AG04449 (cell line): ENCODE data around the gene NMNAT3.
A peak's percentile ranks its signal among the peaks of the same experiment; 100 is the strongest.

Experiments
- CTCF ChIA-PET: fragments of 350-600 bp; formaldehyde crosslinking; extraction: SDS; loops from one replicate; lab custom pipeline; 2021; ENCODE audit warnings: antibody characterized with exemption; lab: Yijun Ruan, JAX
- POLR2A ChIA-PET: fragments of 400-600, 350-600 bp; formaldehyde crosslinking; extraction: SDS; loops from one replicate; lab custom pipeline; 2020; ENCODE audit warnings: antibody characterized with exemption, inconsistent platforms; lab: Yijun Ruan, JAX
- DNase-seq: peaks from one replicate; pipeline ENCODE4 v3.0.0-alpha.2; 2010; ENCODE audit warnings: low read depth, low spot score
- H3K4me3 ChIP-seq: 2 replicates; pipeline ENCODE4 v1.5.1; 2011; ENCODE audit warnings: low read depth, mild to moderate bottlenecking, control low read depth, low read length
- CTCF ChIP-seq: IDR thresholded peaks from one replicate; pipeline ENCODE4 v1.5.1; 2011; ENCODE audit warnings: mild to moderate bottlenecking, moderate library complexity, low read length, control low read depth, inconsistent platforms; ENCODE audit not compliant: insufficient read depth; ENCODE audit errors: missing control alignments

Gene NMNAT3

GRCh38 chr3:139677388-139678155 is at the start of gene NMNAT3:
NMNAT3 (minus strand) TSS chr3:139677972; CDS start chr3:139627724, 50,248 bp downstream.
- POLR2A ChIA-PET: no interaction called here
- CTCF ChIA-PET: no interaction called here
- no peak for DNase-seq
- TF ChIP-seq CTCF: no peak
- peak within 1 kb of the TSS; percentile 46 for H3K4me3 ChIP-seq

GRCh38 chr3:139721370-139721769 is 43.6 kb upstream of the NMNAT3 start:
- no peak for TF ChIP-seq CTCF
- H3K4me3 ChIP-seq: no peak overlapping the region
- DNase-seq: no peak
- CTCF ChIA-PET: no interaction called here
- POLR2A ChIA-PET: no interaction called here

GRCh38 chr3:139718415-139718814 is 40.6 kb upstream of the NMNAT3 start:
- POLR2A ChIA-PET: no interaction called here
- CTCF ChIA-PET: interaction anchor here (0.5 to 1.9 kb wide), 5 partner anchors 10 to 217 kb away, joined by 3 to 9 read pairs (median 4); partner anchors contain the start of gene CLSTN2
- no peak for DNase-seq

GRCh38 chr3:139716908-139717485 is 39.2 kb upstream of the NMNAT3 start:
- H3K4me3 ChIP-seq: no peak overlapping the region
- ChIA-PET POLR2A (no interaction called here), CTCF (interaction anchor here (1.0 to 1.9 kb wide), 3 partner anchors 8 to 1147 kb away, joined by 4 to 9 read pairs (median 4); no protein-coding TSS in a partner anchor)
- no peak for DNase-seq
- TF ChIP-seq CTCF: no peak

More at GRCh38 chr3:139718415-139718814, 40.6 kb upstream of the NMNAT3 start:
- peak; percentile 66 for TF ChIP-seq CTCF
- no peak overlapping the region for H3K4me3 ChIP-seq

- TF ChIP-seq CTCF: no peak
- DNase-seq: no peak
- ChIA-PET CTCF (interaction anchor here (0.8 kb wide), 1 partner anchor 219 kb away, joined by 3 read pairs; the partner anchor contains the start of gene CLSTN2), POLR2A (no interaction called here)
- no peak overlapping the region for H3K4me3 ChIP-seq
Measured at GRCh38 chr3:139715743-139716360, 38.1 kb upstream of the NMNAT3 start.

- DNase-seq: no peak
- ChIA-PET CTCF (no interaction called here), POLR2A (no interaction called here)
- no peak overlapping the region for H3K4me3 ChIP-seq
- TF ChIP-seq CTCF: no peak
Measured at GRCh38 chr3:139715166-139715565, 37.4 kb upstream of the NMNAT3 start.
